Endometrium (tissue), 2 donors: Measurements from ENCODE around the gene FAM9C.
"Not testable (repeated sequence)": the region's sequence is repeated elsewhere in the genome, so short reads cannot be mapped to it uniquely, and the experiment has no call there.

Source experiments
- FAIRE-seq: peaks from 2 replicates; lab custom pipeline; 2012; peaks lifted over from hg19 to GRCh38; lab: Jason Lieb, UNC
- donor health status: control.
- donor health status: control.

The FAM9C gene

DNA sequence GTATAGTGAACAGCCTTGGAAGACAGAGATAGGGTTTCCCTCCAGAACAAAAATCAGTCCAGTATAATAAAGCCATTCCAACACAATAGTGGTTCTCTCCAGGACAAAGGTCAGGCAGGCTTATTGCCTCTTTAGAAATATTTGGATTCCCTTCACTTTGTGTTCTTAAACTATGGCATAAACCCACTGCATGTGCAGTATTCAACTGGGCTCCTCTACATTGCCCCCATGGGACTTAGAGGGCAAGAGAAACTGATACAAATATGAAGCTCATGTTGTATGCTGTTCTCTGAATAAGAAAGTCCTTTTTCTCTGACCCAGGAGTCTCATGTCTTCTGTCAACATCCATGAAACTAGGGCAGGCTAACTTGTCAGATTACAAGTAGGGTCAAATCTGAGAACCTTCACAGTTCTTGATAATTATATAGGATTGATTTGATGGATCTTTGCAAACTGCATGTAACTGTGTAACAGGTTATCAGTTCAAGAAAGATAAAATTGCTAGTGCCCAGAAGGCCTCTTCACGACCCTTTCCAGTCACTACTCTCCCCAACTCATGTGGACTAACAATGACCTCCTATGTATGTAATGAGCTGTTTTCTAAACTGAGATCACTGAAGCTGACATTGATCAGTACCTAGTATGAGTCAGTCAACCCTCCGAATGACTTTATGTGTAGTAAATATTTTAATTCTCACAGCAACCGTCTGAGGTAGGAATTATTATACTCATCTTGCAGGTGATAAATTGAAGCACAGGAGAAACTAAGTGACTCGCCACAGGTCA, 31.9 kb upstream of the FAM9C start:
- no peak for FAIRE-seq

DNA sequence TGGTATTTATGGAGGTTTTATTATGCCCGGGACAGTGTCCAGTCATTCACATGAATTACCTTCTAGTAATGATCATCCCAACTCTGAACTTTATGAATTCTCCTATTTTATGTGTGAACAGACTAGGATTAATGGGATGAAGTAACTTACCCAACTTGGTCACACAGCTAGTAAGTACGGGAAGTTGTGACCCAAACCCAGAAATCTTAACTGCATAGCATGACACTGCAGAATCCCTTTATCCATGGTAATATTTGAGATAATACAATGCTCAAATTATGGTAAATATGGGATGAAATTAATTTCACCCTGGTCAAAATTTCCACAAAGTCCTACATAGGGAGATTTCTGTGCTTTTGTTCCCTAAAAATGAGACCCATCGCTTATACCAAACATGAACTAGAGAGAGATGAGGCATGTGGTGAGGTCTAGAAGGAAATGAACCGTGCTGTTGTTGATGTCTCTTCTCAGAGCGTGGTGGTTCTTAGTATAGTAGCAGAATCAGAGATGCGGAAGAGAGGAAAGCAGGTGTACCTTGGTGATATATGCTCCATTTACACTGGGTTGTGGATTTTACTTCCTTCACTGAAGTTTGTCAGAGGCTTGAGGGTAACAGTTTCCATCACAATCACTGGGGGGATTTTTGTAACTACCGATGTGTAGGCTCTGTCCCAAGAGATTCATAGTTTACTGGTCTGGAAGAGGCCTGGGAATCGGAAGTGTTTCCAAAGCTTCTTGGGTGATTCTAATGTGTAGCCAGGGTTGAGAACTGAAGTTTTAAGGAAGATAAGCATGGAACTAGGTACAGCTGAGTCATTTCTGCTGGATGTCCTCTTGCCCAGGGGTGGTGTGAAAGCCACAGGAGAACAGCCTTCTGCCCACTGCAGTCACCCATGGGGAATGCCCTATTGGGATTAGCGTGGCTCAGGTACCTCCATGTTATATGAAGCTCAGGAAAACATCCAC, 30.2 kb upstream of the FAM9C start:
- no peak for FAIRE-seq

DNA sequence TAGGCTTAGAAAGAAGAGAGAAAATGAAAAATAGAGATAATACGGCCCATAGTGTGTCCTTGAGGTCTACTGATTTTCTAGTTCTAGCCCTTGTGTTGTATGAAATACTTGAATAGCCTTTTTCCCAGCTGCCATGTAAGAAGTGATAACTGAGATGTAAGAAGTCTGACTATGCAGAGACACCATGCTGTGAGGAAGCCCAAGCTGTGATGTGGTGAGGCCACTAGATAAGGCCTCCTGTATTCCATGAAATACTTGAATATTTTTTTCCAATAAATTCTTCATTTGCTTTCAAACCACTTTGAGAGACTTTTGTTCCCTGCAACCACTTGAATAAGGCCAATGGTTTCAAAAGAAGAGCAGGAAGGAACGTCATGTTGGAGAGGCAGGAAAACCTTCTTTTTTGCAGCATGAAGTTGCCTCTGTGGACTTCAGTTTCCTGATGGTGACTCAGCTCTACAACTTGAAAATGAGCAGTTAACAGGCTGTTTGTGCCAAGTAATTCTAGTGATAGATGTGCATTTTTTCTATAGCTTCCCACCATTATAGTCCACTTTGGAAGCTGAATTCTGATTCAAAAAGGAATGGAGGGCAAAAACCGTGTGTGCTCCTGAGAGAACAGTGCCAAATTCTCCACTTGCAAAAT, 25.5 kb upstream of the FAM9C start:
- FAIRE-seq: no peak

DNA sequence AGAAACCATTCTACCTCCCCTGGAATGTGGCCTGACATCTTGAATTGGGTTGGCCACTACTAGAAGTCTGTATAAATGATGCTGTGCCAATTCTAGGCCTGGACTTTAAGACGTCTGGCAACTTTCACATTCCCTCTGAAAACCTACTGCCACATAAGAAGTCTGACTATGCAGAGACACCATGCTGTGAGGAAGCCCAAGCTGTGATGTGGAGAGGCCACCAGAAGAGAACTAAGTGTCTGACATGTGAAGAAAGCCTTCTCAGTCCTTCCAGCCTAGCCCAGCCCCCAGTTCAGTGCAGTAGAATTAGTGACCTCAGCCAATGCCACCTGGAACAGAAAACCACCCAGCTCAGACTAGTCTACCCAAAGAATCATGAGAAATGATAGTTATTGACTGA, 24.2 kb upstream of the FAM9C start:
- FAIRE-seq: no peak

DNA sequence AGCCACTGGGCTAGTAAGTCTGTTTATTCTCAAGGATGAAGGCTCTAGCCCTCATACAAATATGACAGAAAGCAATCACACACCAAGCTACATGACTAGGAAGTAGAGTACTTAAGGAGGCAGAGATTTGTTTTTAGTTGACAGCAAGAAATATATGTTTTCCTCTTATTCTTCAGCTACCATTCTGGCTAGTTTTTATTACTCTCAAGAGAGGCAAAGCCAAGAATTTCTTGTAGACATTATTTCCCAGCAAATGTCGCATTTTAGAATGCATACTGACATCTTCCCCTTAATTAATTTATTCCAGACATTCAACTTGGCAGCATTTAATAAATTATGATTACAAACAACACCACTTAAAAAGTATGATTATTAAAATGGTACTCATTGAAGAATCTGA, 23.4 kb upstream of the FAM9C start:
- no peak for FAIRE-seq

DNA sequence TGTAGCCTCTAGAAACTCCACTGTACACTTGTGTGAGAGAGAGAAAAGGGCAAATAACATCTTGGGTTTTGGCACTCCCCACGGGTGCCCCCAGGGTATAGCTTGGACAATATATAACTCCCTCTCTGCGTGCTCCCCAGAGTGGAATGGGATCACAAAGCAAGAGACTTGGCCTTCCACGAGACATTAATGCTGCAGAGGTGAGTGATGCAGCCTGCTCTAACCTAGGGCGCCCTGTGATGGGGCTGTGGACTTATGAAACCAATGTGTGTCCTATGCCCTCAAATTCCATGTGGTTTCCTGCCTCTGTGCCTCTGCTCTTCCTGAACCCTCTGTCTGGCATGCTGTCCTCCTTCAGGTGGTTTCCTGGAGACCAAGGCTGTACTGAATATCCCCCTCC, 22.0 kb upstream of the FAM9C start:
- no peak for FAIRE-seq

DNA sequence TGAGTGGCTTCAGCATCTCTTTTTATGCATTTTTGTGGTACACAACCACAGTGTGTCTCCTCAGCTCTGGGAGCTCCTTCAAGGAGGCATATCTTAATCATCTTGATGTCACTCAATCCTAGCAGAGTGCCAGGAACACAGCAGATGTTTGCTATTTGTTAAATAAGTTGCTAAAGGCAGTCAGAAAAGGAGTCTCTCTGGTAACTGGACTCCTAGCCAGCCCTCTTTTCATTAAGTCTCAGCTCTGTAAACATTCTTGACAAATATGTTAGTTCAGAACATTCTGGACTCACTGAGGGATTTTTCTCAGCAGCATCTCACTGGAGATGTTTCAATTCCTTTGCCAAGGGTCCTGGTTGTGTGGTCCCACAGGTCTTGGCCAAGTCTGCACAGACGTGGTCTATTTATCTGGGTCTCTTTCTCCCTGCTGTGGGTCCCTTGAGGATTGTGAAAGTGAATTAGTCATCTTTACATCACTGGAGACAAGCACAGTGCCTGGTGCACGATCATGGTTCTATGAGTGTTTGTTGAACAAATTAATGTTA, 20.3 kb upstream of the FAM9C start:
- no peak for FAIRE-seq

DNA sequence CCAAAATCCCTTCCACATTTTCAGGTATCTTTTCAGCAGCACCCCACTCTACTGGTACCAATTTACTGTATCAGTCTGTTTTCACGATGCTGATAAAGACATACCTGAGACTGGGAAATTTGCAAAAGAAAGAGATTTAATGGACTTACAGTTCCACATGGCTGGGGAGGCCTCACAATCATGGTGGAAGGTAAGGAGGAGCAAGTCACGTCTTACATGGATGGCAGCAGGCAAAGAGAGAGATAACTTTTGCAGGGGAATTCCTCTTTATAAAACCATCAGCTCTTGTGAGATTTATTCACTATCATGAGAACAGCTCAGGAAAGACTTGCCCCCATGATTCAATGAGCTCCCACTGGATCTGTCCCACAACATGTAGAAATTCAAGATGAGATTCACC, 18.7 kb upstream of the FAM9C start:
- not testable (repeated sequence) for FAIRE-seq

DNA sequence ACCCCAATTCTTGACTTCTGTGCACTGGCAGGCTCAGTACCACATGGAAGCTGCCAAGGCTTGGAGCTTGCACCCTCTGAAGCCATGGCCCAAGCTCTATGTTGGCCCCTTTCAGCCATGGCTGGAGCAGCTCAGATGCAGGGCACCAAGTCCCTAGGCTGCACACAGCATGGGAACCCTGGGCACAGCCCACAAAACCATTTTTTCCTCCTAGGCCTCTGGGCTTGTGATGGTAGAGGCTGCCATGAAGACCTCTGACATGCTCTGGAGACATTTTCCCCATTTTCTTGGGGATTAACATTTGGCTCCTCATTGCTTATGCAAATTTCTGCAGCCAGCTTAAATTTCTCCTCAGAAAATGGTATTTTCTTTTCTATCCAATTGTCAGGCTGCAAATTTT, 17.9 kb upstream of the FAM9C start:
- FAIRE-seq: not testable (repeated sequence)

DNA sequence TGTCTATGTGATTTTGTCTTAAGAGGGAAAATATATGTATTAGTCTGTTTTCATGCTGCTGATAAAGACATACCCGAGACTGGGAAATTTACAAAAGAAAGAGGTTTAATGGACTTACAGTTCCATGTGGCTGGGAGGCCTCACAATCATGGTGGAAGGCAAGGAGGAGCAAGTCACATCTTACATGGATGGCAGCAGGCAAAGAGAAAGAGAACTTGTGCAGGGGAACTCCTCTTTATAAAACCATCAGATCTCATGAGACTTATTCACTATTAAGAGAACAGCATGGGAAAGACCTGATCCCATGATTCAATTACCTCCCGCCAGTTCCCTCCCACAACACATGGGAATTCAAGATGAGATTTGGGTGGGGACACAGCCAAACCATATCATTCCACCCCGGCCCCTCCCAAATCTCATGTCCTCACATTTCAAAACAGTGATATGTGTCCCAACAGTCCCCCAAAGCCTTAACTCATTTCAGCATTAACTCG, 16.8 kb upstream of the FAM9C start:
- not testable (repeated sequence) for FAIRE-seq

DNA sequence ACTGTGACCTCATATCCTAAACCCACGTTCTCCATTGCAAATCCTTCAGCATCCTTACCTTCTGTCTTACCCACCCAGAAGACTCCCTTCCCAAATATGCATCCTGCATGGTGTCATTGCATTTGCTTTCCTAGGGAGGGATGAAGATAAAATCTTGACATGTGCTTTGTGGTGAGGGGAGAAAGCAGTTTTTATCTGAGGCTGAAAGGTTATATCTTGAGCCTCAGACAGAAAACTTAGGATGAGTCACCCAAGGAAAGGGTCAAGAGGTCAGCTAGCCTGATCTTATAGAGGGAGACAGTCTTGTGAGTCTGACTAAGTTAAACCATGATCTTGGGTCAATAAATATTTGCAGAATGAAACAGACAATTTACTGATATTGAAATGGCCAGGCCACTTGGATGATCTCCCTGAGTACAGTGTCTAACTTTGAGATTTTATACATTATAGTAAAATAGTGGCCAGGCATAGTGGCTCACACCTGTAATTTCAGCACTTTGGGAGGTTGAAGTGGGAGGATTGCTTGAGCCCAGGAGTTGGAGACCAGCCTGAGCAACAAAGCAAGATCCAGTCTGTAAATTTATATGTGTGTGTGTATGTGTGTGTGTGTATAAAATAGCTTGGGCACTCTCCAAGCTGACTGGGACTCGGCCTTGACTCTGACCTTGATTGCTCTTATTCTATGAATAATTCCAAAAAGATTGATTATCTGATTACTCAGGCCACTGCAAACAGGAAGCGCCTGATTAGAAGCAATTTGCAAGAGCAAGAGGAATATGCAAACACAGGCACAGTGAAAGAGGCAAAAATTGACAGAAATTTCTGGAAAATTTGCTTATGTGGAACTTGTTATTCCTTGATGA, 15.4 kb upstream of the FAM9C start:
- no peak for FAIRE-seq

DNA sequence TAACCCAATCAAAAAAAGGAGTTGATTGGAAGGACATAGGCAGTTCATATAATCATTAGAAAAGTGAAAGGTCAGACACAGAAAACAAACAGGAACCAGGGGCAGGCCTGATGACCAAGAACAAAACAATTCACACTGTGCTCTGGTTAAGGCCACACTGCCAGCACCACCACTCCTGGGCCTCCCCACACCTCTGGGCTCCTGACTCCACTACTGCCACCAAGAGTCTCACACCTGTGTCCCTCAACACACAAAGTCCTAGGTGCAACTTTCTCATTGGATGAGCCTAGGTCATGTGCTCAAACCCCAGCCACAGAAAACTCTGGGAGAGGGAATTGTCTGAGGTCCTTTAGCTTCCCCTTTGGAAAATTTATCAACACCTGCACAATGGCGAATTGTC, 11.1 kb upstream of the FAM9C start:
- no peak for FAIRE-seq

DNA sequence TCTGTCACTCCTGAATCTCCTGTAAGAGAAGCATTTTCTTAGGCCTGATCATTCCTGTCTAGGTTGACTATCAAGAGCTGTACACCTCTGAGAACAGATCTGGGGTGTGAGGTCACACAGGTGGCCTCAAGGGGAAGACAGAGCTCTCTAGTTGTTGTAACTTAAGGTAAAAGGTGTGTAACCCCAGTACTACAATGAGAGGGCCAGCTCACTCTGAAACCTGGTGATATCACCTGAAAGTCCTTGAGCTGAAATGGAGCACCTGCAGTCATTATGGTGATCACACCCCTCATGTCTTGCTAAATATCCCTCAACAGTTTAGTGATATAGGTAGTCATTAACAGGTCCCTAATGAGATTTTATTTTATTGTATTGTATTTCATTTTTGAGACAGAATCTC, 8.8 kb upstream of the FAM9C start:
- no peak for FAIRE-seq

DNA sequence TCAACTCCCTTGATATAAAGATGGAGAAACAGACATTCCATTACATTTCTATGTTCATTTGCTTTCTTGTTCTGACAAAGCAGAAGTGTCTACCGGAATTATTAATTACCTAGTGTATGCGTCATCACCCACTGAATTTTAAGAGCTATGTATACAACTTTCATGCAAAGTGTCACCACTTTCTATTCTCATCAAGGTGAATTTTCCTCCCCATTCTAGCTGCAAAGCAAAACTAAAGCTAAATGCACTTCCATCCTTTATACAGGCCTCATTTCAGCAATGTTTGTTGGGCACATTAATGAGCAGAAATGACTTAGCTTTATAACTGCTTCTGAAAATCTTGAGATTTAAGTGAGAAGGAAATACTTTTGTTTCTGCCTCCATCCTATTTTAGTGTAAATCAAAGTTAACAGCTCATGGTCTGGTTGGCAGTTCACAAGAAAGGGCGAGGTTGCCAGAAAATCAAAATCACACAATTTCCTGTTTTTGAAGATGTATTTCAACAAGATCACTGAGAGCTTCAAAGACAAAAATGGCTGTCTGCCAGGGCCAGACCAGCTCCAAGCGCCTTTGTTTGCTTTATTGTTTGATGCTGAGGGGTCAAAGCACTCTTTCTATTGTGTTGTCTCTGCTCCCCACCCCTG, 7.2 kb upstream of the FAM9C start:
- no peak for FAIRE-seq

DNA sequence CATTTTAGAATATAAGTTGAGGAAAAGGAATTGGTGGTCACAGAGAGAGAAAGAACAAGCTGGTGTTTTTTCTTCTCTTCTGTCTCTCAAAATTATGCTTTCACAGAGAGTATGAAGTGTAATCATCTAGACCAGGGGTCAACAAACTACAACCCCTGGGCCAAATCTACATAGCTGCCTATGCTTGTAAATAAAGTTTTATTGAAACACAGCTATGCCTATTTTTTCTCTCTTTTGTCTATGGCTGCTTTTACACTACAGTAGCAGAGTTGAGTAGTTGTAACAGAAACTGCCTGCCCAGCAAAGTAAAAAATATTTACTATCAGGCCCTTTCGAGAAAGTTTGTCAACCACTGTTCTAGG, 6.7 kb upstream of the FAM9C start:
- no peak for FAIRE-seq

DNA sequence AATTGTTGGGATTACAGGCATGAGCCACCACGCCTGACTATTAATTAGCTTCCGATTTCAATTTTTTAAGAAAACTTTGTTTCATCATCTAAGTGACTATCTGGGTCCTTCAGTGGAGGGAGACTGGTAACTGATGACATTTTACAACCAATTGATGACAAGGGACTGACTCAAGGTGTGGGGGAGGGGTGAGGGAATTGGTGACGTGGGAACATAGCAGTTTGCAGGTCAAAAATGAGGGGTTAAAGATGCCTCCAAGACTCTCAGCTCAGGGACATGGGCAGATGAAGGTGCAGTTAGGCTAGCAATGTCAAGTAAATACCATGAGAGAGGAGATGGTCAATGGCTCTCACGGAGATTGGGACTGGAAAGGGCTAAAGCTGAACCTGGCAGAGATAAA, 5.7 kb upstream of the FAM9C start:
- no peak for FAIRE-seq

DNA sequence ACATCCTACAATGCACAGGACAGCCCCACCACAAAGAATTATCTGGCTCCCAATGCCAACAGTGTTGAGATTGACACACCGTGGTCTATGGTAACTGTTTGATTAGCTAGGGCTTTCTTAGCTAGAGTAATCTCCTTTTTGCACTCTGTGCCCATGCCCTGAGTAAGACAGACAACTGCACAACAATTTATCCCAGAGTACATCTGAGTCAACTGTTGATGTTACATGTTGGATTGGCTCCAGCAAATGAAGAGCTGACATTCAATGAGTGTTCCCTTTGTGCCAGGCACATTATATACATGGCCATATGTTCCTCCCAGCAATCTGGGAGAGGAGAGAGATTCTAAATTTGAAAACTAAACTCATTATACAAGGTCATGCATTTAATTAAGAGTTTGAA, 3.9 kb upstream of the FAM9C start:
- no peak for FAIRE-seq

DNA sequence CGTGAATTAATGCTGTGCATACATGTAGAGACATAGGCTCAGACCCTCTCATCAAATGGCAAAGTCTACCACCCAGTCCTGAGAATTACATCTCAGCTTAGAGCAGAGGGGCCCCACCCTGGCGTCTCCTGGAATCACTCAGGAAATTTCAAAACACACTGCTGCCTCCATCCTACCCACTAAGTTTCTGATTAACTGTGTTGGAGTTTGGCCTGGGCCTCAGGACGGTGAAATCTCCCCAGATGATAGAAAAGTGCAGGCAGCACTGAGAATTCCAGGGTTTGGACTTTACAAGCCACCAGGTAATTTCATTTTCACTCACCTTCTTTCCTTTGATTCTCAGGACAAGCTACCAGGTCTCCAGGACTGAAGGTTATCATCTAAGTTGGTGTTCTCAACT, 3.3 kb upstream of the FAM9C start:
- no peak for FAIRE-seq

DNA sequence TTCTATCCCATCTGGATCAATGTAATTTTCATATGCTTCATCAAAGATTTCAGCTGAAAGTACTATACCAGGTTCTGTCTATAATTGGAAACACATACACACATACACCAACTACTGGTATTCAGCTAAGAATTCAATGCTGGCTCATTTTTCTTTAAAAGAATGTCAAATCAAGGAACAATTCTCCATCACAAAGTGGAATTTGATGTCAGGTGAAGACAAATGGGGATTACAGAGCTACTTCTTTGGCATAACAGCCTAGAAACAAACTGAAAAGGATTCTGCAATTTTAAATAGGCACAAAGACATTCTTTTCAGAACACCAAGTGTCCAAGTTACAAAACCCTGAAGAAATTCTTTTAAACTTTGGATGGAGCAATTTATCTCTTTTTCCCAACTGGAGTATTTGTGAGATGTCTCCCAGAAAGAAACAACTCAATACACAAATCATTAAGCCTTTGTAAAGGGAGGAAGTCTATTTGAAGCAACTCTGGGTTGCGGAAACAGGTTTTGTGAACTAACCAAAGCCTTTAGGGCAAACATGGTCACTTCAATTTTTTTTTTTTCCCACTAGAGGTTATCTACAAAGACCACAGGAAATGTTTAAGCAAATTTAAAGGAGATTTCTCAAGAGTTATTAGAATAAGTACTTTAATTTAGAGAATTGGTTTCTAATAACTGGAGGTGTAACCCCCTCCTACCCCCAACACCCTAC, 1.9 kb upstream of the FAM9C start:
- FAIRE-seq: no peak

DNA sequence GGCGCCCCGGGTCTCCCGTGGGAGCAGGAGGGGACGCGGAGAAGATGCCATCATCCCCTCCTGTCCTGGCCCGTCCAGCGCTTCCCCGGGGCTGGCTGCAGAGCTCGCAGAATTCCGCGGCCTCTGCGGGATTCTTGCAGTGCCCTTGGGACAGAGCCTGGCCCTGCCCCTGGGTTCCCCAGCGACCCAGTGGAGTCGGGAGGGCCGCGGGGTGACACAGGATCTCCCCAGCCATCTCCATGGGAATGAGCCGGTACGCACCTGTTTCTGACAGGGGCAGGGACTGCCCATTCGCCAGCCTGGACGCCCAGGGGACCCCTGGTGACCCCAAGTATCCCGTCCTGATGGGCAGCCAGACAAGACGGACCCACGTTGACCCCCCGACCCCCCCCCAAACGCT, 482 bp downstream of the FAM9C start:
- FAIRE-seq: no peak
